Stimulated activated CD8-positive, alpha-beta memory T cell treated with anti-CD3 and anti-CD28 coated beads, Interleukin-4, amount 100 ng/mL, for 4 hours (primary cell): ENCODE results near the gene PCDHB12.
"Not testable (repeated sequence)": the region's sequence is repeated elsewhere in the genome, so short reads cannot be mapped to it uniquely, and the experiment has no call there.

Source experiments
- DNase-seq, 2 donors: peaks; one replicate each; pipeline ENCODE4 v3.0.0-alpha.2; 2020; ENCODE audit warnings: low read depth in 2 of 2, low spot score in 1 of 2

Gene PCDHB12

GRCh38 chr5:141201646-141202045 lies 6.9 kb upstream of the PCDHB12 start:
- DNase-seq, result not testable (repeated sequence)

- DNase-seq, result not testable (repeated sequence)
These were observed 1.8 kb downstream of the PCDHB12 start for GRCh38 chr5:141210281-141210680.

- DNase-seq, result not testable (repeated sequence)
These were observed 2.3 kb downstream of the PCDHB12 start for GRCh38 chr5:141210849-141211248.

- not testable (repeated sequence) for DNase-seq
These were observed 5.3 kb downstream of the PCDHB12 start, which contains the start of gene PCDHB13 for GRCh38 chr5:141213656-141214339. PCDHB13 (plus strand) TSS chr5:141213919; CDS start chr5:141214124, 205 bp downstream.

GRCh38 chr5:141214583-141214982 lies 6.1 kb downstream of the PCDHB12 start:
- not testable (repeated sequence) for DNase-seq

GRCh38 chr5:141215504-141215903 lies 7.0 kb downstream of the PCDHB12 start:
- DNase-seq, result not testable (repeated sequence)

- not testable (repeated sequence) for DNase-seq
These were observed 7.5 kb downstream of the PCDHB12 start for GRCh38 chr5:141216035-141216434.

GRCh38 chr5:141223112-141223783 lies 14.7 kb downstream of the PCDHB12 start, which contains the start of gene PCDHB14:
PCDHB14 (plus strand) TSS chr5:141223343; CDS start chr5:141223506, 163 bp downstream.
- no peak for DNase-seq

- DNase-seq, result not testable (repeated sequence)
These were observed 16.3 kb downstream of the PCDHB12 start for GRCh38 chr5:141224844-141225243.

- not testable (repeated sequence) for DNase-seq
These were observed 16.9 kb downstream of the PCDHB12 start for GRCh38 chr5:141225421-141225820.

- no peak for DNase-seq
These were observed 25.7 kb downstream of the PCDHB12 start for GRCh38 chr5:141234109-141234667.

- not testable (repeated sequence) for DNase-seq
These were observed 27.4 kb downstream of the PCDHB12 start for GRCh38 chr5:141235922-141236321.

- no peak for DNase-seq
These were observed 28.2 kb downstream of the PCDHB12 start for GRCh38 chr5:141236516-141237313.

- no peak for DNase-seq
These were observed 33.0 kb downstream of the PCDHB12 start for GRCh38 chr5:141241496-141241895.

GRCh38 chr5:141245250-141245717 lies 36.8 kb downstream of the PCDHB12 start, which contains the start of gene PCDHB15:
PCDHB15 (plus strand) TSS chr5:141245395; CDS start chr5:141245579, 184 bp downstream.
- no peak for DNase-seq

- not testable (repeated sequence) for DNase-seq
These were observed 38.5 kb downstream of the PCDHB12 start for GRCh38 chr5:141246971-141247370.

GRCh38 chr5:141247434-141247833 lies 38.9 kb downstream of the PCDHB12 start:
- not testable (repeated sequence) for DNase-seq

- no peak for DNase-seq
These were observed 42.1 kb downstream of the PCDHB12 start for GRCh38 chr5:141250576-141250975.

- DNase-seq, result no peak
These were observed 49.9 kb downstream of the PCDHB12 start for GRCh38 chr5:141258464-141258863.

GRCh38 chr5:141258948-141259347 lies 50.4 kb downstream of the PCDHB12 start:
- DNase-seq, result no peak
